HG02642 (cell line): ENCODE data around the gene PDX1.
"Not testable (repeated sequence)": the region's sequence is repeated elsewhere in the genome, so short reads cannot be mapped to it uniquely, and the experiment has no call there.

Experiments used
- ATAC-seq: cut with Tn5 transposase; IDR thresholded peaks from one replicate; pipeline ENCODE4 v1.9.1; 2021; ENCODE audit warnings: mild to moderate bottlenecking; ENCODE audit not compliant: unreplicated experiment, poor library complexity

Gene PDX1

DNA sequence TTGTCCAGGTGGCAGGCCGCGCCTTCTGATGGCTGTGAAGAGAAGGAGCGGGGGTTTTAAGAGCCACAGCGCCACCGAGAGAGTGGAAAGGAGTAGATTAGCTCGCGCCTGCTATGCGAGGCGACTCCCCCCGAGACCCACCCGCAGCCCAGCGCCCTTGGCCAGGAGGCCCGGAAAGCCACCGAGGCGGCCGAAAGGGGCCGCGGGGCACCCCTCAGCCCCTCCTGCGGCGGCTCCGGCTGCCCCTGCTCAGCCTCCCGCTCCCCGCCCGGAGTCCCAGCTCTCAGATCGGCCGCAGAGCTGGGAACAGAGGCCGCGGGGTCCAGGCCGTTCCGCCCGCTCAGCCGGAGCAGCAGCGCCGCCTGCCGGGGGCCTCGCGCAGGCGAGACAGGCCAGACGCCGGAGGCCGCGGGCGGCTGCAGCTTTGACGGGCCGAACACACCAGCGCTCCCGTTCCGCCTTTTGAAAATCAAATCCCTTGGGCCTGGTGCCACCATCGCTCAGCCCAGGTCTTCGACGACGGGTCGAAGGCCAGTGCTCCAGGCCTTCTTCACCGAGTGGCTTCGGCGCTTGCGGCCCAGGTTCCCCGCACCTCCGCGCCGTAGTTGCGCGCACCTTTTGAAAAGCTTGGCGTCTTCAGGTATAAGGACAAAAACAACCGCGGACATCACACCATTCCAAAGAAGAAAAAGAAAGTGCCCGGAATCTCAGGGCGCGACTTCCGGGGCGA, 34.0 kb downstream of the PDX1 start:
- ATAC-seq = peak; percentile 91

DNA sequence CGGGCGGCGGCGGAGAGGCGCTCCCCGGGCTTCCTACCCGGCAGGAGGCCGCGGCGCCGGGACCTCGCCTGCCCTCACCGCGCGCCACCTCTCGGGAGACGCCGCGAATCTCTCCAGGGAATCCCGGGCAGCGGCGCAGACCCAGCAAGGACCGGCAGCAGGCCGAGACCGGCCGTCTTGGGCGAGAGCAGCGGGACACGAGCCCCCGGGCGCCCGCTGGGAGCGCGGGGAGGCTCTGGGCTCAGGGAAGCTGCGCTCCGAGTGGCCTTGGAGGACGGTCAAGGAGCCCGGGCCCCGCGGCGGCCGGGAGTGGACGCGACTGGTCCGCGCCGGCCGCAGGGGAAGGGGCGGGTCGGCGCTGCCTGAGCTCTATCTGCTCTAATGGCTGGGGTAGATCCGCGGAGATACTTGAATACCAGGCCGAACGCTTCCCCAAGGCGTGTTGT, 34.6 kb downstream of the PDX1 start:
- ATAC-seq = peak; percentile 42

DNA sequence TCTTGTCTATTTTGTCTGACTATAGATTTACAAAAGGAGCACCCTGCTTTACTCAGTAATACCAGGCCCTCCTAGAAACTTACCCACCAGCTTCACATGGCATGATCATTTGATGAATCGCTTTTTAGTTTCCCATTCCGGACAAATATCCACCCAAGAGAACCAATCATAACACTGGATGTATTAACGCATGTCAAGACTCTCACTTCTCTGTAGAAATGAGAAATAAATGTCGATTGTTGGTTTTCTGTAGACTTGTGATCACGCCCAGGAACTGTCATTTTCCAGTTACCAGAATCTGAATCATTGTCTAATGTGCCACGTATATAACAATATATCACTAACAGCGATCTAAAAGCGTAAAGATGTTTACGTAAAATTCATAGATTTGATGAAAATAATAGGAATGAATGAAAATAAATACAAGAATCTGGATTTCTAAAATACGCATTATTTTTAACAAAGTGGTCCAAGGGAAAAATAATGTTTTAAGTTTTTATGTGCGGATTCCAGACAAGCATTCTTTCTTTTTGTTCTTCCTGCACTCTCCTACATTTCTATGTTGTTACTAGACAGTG, 35.3 kb downstream of the PDX1 start:
- no peak for ATAC-seq

DNA sequence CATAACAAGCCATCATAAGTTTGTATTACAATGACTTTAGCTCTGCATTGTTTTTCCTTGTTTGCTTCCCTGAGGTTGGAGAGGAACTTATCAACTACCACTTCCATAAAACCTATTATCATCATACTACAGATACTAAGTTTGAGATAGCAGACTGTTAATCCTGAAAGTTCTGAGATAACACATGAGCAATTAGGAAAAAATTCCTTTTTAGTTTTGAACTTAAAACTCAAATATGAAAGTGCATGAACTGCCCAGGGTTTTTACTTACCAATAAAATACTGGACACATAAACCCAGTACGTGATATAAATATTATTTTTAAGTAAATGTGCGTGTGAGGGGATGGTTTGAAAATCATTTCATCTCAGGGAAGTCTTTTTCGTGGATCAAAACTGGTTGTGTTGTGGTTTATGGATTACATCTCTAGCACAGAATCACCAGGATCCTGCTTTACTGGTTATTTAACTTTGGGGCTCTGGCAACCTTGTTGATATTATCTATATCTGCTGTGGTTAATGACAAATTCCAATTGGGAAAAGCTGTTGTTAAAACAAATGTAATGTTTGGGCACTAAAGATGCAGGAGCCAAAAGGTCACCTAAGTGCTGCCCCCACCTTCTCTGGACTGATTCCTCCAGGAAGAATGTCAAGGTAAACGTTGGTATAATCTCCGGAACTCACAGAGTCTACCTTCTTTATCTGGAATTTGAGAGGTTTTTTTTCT, 36.9 kb downstream of the PDX1 start:
- ATAC-seq = no peak

DNA sequence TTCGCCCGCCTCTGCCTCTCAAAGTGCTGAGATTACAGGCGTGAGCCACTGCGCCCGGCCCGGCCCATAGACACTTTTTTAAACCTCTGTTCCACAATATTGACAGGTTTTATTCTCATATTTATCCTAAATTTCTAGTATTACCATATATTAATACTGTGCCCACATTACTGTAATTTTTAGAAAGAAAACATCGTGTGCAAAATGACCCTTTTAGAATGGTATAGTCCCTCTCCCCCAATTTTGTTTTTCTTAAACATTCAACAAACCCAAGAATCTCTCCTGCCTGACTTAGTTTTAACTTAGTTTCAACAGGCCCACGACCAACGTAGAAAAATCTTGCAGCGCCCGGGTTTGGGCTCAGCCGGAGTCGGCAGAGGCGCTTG, 40.2 kb downstream of the PDX1 start:
- no peak for ATAC-seq

DNA sequence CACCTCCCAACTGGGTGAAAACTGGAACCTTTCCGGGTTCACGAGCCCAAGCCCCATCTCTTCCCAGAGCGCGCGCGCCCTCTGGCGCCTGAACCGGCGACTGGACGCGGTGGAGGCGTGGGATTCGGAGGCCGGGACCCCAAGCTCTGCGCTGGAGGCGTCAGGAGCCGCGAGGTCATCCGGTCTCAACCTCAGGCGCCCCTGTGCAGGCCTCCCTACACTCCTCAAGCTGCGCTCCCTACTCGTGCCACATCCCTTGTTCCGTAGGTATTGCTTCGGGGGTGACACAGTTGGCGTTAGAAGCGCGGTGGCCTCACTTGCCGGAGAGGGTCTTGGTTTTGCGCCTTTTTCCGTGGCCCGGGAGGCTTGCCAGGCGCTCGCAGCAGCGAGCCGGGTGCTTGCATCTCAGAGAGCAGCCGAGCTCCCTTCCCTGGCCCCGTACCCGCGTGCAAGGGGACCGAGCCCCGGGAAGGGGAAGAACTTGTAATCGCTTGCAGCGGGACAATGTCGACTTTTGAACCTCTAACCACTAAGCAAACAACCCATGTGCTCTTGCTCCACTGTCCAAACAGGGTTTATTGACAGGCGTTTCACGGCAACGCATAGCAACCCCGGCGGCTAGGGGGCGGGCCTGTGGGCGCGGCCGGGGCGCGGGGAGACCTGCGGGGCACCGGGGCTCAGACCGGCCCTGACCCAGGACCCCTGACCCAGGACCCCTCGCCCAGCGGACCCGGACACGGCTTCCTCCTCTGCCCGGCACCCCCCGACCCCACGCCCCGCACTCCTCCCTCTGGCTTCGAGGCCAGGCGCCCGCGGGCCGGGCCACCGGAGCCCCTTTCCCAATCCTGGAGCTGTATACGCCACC, 40.8 kb downstream of the PDX1 start:
- ATAC-seq = no peak

DNA sequence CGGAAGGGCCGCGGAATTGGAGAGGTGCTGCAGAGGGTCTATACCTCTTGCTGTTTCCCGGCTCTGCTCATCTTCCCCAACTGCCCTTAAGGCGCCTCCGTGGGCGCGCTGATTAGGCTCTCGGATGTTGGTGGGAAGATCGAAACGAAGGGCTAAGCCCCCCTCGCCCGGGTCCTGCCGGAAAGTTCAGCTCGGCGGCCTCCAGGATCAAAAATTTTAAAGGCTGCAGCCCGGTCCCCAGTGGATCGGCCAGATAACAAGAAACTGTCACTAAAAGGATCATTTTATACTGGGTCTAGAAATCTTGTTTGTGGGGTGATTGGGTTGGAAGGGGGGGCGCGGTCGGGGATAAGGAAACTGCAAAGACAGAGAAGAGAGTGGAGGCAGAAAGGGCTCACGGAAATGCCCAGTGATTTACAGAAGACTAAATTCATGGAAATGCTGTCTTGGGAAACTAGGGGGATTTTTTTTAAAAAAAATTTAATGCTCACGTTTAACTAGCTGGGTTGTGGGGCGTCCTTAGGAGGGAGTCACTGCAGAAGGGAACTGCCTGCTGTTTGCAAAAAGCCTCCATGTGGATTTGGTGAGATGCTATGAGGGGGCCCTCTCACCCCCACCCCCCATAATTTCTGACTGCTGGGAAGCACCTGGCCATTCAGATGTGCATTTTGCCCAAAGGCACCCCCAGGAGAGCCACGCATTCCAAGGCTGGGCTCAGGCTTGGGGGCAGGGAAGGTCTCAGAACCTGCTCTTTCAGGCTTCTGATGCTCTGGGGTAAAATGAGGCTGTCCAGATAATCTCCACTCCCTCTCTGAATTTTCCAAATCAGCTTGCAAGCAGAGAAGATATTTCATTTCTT, 41.7 kb downstream of the PDX1 start:
- ATAC-seq = no peak

DNA sequence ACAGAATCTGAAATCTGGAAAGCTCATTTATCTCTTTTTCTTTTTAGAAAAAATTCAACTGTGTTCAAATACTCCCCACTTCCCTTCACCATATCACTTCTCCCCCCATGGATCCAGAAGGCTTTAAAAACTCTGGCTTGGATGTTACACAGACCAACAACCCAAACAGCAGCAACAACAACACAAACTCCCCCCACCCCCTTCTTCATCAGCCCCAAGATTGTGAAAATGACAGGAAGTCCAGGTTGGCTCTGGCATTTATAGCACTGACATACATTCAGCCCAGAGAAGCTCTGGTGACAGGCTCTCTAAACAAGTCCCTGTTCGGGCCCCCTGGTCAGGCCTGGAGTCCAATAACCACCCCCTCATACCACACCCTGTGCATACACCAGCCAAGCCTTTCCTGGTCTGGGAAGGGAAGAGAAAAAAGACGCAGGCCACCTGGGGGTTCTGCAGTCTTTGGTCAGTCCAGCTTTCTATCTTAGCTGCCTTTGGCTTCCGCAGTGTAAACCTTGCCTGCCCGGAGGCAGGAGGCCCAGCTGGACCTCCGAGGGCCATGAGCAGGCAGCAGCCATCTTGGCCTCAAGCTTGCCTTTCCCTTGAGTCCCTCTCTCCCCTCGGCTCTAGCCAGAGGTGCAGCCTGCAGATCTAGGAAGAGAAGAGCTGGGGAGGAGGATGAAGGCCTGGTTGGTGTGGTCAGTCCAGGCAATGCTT, 42.5 kb downstream of the PDX1 start:
- ATAC-seq = no peak

DNA sequence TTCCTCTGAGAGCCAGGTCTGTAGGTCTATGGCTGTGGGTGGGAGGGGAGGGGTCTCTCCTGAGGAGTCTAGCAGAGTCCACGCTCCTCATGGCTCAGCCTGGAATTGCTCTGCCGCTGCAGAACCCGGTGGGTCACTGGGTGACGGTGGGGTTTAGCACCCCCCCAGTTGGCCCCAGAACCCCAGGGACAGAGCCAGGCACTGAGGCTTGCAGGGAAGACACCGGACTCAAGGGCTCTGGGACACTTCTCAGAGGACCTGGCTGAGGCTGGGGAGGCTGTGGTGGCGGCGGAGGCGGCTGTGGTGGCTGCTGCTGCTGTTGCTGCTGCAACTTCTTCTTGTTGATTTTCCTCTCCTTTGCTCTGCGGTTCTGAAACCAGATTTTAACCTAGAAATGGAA, 43.2 kb downstream of the PDX1 start:
- ATAC-seq = no peak

DNA sequence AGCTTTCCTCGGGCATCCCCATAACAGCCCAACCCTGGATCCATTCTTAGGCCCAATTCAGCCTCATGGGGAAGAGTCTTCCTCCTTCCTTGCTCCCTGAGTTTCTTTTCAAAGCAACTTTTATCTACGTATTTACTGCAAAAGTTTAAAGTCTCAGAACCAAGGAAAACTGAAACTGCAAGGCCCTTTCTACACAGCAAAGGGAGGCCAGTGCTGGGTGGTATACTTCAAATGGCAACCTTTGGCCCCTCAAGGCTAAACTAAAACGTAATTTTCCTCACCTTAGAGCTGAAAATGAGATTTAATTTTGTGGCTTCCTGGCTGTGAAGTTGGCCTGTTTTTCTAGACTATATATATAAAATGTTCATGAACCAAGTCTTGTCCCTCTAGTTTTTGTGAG, 43.7 kb downstream of the PDX1 start:
- ATAC-seq = no peak

DNA sequence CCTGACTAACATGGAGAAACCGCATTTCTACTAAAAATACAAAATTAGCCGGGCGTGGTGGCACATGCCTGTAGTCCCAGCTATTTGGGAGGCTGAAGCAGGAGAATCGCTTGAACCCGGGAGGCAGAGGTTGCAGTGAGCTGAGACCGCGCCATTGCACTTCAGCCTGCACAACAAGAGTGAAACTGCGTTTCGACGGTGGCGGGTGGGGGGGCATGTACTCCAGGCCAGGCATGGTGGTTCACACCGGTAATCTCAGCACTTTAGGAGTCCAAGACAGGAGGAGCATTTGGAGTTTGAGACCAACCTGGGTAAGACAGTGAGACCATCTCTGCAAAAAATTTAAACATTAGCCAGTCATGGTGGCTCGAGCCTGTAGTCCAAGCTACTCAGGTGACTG, 44.4 kb downstream of the PDX1 start:
- ATAC-seq = not testable (repeated sequence)

DNA sequence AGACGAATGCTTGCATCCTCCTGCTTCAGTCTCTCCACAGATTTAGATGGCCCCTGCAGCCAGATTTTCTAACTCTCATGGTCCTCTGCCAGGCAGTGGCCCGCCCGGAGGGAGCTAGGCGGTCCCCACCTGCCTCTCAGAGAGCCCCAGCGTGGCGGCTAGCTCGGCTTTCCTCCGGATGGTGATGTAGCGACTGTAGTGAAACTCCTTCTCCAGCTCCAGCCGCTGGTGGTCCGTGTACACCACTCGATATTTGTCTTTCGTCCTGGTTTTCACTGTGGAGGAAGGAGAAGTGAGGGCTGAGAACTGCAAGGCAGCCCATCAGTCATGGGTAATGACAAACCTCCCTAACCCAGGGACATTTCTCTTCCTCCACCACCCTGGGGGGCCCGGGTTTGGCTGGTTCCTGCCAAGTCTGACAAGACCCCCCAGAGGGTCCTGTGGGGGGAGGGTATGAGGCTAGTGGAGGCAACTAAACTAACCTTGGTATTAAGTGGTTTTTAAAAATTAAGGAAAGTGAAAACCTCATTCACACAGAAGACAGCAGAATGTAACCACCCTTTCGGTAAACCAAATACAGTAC, 45.0 kb downstream of the PDX1 start:
- no peak for ATAC-seq

DNA sequence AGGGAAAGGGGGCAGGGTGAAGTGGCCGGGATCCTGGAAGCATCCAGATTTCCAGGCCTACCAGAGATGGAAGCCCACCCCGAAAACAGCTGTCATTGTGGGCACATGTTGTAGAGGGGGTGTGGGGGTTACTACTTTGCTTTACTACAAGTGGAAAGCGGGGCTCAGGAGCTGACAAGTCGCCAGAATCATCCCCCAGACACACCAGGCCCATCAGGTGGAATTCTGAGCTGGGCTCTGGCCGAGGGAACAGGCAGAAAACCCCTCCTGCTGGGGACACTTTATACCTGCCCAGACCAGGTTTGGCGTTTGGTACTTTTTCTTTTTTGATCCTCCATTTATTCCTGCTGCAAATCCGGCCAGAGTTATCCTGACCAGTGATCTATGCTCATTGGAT, 45.5 kb downstream of the PDX1 start:
- no peak for ATAC-seq

DNA sequence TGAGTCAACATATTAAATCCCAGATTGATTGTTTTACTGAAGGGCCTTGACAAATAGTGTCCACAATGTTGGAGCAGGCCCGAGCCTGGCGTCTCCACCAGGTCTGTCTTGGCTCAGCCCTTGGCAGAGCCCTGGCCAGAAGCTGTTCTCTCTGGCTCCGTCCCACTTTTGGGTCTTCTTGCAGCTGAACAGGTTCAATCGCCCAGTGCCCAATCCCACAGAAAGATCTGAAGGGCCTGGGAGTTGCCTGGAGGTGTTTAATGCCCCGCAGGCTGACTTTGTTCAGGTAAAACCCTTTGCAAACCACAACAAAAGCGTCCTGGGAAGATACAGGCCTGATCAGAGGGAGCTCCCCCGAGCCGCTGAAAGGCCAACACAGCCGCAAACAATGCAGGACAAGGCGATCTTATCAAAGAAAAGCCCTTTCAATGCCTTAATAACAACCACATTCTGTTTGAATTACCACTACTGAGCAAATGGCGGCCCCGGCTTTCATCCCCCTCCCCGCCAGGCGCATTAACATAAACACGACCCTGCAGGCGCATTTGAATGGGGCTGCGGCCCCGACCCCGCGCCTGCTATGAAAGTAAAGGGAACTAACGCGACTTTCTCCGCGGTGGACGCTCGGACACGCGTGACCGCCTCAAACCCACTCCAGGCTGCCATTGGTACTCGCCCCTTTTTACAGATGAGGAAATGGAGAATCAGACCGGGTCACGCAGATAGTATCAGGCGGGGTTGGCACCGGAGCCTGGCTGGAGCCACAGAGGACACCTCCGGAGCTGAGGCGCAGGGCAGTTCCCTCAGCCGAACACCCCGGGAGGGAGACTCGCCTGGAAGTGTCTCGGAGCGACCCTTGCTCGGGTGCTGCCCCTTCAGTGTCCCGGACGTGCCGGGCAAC, 46.2 kb downstream of the PDX1 start:
- no peak for ATAC-seq

DNA sequence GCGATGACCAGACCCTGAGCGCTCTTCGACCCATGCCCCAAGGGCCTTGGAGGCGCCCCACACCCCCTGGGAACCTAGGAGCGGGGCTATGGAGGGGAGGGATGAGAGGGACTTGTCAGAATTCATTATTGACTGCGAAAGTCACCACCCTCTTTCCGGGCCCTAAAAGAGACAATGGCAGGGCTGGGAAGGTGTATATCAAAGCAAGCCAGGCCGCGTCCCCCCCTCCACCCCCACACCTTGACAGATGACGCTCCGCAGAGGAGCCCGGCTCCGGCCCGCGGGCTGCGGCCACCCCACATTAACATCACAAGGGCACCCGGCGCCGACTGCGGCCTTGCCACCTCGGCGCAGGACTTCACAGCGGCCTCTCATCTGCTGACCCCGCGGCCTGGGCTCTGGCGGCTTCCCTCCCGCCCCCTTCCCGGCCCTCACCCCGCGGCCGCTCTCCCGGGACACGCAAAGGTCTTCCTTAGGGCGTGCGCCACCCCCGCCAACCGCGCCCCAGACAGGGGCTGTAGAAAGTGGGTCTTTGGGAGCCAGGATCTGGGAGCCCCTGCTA, 46.9 kb downstream of the PDX1 start:
- no peak for ATAC-seq

DNA sequence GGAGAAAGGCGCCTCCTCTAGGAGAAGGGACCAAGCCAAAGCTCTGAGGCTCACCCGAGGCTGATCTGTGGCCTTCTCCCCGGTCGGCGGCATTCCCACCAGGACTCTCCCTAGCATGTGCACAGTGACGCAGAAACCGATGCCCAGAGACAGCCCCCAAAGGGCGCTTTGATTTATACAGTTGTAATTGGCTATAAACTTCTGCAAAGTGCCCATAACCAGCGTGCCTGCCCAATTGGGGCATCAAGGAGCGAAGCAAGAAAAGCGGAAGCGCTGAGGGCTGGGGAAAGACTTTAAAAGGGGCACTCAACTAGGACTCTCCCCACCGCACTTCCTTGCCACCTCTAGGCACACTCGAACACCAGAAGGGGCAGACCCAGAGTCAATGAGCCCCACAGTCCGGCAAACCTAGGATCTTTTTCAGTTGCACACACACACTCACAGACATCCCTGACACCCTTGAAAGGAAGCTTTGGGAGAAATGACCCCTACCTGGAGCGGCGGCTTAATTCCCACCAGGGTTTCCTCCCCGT, 47.5 kb downstream of the PDX1 start:
- no peak for ATAC-seq

DNA sequence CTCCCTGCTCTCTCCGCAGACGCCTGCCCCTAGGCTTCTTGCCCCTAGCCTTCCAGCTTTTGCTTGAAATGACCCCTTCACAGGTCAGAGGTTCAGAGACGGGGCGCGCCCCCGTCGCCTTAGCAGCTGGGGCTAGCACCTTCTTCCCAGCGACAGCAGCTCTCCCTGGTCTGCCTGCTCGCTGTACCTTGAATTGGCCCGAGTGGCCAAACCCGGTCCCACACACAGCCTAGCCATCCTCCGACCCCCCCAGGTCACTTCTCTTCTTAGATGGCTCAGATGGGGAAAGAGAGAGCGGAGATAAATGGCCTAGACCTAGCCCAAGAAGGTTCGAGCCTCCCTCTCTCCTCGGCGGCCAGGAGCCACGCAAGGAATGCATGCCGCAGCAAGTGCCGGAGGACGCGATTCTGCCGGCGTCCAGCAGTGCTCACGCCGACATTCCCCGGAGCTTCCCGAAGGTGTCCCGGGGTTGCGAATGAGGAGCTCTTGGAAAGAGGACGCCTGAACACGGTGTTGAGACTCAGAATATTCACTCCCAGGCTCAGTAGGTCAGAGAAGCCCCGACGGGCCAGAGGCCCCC, 48.0 kb downstream of the PDX1 start:
- ATAC-seq = no peak
